K562 (cell line): ENCODE results near the gene TBL1XR1. TPM values are rescaled to one million over a fixed set of nuclear protein-coding genes. Genes with fewer than 3 reads are reported as not detected.

ENCODE experiments used
- ATAC-seq: fragments of 200-7000 bp; cut with Tn5 transposase; 3 replicates; pipeline ENCODE4 v1.9.1; 2020; ENCODE audit warnings: moderate library complexity
- BruUV-seq: library from RNA; stranded (reverse); fragments of 400-500 nt; replicated peaks from 2 replicates; lab custom pipeline; 2021; lab: Mats Ljungman, UMichigan
- CTCF ChIA-PET: fragments of 300-600 bp; formaldehyde crosslinking; extraction: SDS; loops from one replicate; lab custom pipeline; 2021; ENCODE audit warnings: low intra/inter-chr PET ratio; lab: Yijun Ruan, JAX
- POLR2A ChIA-PET: fragments of 300-600, 350-650 bp; sonication (Branson Sonifier 250); formaldehyde crosslinking; extraction: SDS; loops from one replicate; lab custom pipeline; 2021; ENCODE audit warnings: antibody characterized with exemption, inconsistent platforms; lab: Yijun Ruan, JAX
- DNase-seq, 4 experiments: peaks; one replicate each; pipeline versions ENCODE4 v3.0.0 to v3.0.0-alpha.2; 2011 to 2018; ENCODE audit warnings: low spot score in 3 of 4, mixed read lengths in 3 of 4; ENCODE audit errors: extremely low read depth in 1 of 4
- FAIRE-seq: peaks from 2 replicates; lab custom pipeline; 2011; peaks lifted over from hg19 to GRCh38; lab: Jason Lieb, UNC
- H2AFZ ChIP-seq: 2 replicates; pipeline ENCODE4 v1.6.0; 2011; ENCODE audit warnings: low read depth, low read length, control low read depth, inconsistent platforms
- H3K27ac ChIP-seq: fragments of 200-600 bp; 3 replicates; pipeline ENCODE4 v1.8.0; 2011; ENCODE audit warnings: low read depth, mild to moderate bottlenecking, control low read depth, inconsistent platforms, low read length, moderate library complexity, mixed read lengths; ENCODE audit errors: extremely low read depth
- H3K27me3 ChIP-seq, 2 experiments: fragments of 300-600 bp in 1 of 2; 2 replicates in 1 of 2; 3 replicates in 1 of 2; pipeline versions ENCODE4 v1.6.0 to v1.8.0; 2011; ENCODE audit warnings: inconsistent platforms in 2 of 2, low read length in 2 of 2, mild to moderate bottlenecking in 1 of 2, mixed read lengths in 1 of 2, moderate library complexity in 1 of 2; ENCODE audit not compliant: control insufficient read depth in 2 of 2, insufficient read depth in 2 of 2
- H3K36me3 ChIP-seq: fragments of 300-600 bp; 3 replicates; pipeline ENCODE4 v1.8.0; 2011; ENCODE audit warnings: mild to moderate bottlenecking, low read length, inconsistent platforms; ENCODE audit not compliant: control insufficient read depth, insufficient read depth
- H3K4me1 ChIP-seq, 2 experiments: fragments of 200-600 bp in 1 of 2; replicated peaks in 1 of 2; 2 replicates in 1 of 2; 3 replicates in 1 of 2; pipeline versions ENCODE4 v1.5.1 to v1.8.0; 2011; ENCODE audit warnings: inconsistent platforms in 2 of 2, low read length in 2 of 2, mild to moderate bottlenecking in 1 of 2, mixed read lengths in 1 of 2, moderate library complexity in 1 of 2; ENCODE audit not compliant: control insufficient read depth in 2 of 2, insufficient read depth in 2 of 2
- H3K4me2 ChIP-seq: 2 replicates; pipeline ENCODE4 v1.6.1; 2011; ENCODE audit warnings: low read length, control low read depth, inconsistent platforms, mixed read lengths; ENCODE audit not compliant: insufficient read depth
- H3K4me3 ChIP-seq: fragments of 200-600 bp; sonication (generic), shearing (Covaris generic); 2 replicates; pipeline ENCODE4 v1.5.1; 2016; ENCODE audit warnings: control low read depth, inconsistent platforms
- H3K79me2 ChIP-seq: fragments of 200-600 bp; 3 replicates; pipeline ENCODE4 v1.8.0; 2011; ENCODE audit warnings: low read length, inconsistent platforms; ENCODE audit not compliant: control insufficient read depth, insufficient read depth
- H3K9ac ChIP-seq, 2 experiments: 2 replicates each; pipeline versions ENCODE4 v1.6.0 to v1.6.1; 2011; ENCODE audit warnings: low read depth in 2 of 2, low read length in 2 of 2, control low read depth in 1 of 2, inconsistent platforms in 1 of 2, mild to moderate bottlenecking in 1 of 2, mixed read lengths in 1 of 2; ENCODE audit not compliant: insufficient read depth in 1 of 2
- H3K9me1 ChIP-seq: one replicate; pipeline ENCODE4 v1.6.0; 2011; ENCODE audit warnings: inconsistent platforms, mild to moderate bottlenecking, low read length, moderate library complexity; ENCODE audit not compliant: control insufficient read depth, insufficient read depth
- H3K9me3 ChIP-seq: replicated peaks from 2 replicates; pipeline ENCODE4 v1.5.1; 2011; ENCODE audit warnings: low read depth, low read length, inconsistent platforms; ENCODE audit not compliant: control insufficient read depth, insufficient read depth
- H4K20me1 ChIP-seq: replicated peaks from 2 replicates; pipeline ENCODE4 v1.6.1; 2011; ENCODE audit warnings: low read length, inconsistent platforms, mixed read lengths; ENCODE audit not compliant: control insufficient read depth, insufficient read depth
- POLR2A ChIP-seq: fragments of 450-650 bp; conservative IDR thresholded peaks from 2 replicates; pipeline ENCODE4 v1.6.1; 2016
- SAFB2 ChIP-seq: fragments of 200-400 bp; formaldehyde crosslinking; IDR thresholded peaks from 2 replicates; pipeline ENCODE4 v1.6.1; 2018; ENCODE audit warnings: borderline replicate concordance, low read length, low read depth, moderate library complexity; ENCODE audit not compliant: severe bottlenecking
- ZBTB40 ChIP-seq, 2 experiments: fragments of 450-650 bp in 1 of 2; sonication (generic) in 1 of 2; formaldehyde crosslinking in 1 of 2; IDR thresholded peaks; 2 replicates each; pipeline versions ENCODE4 v1.7.1 to v1.9.0; 2016 to 2022; ENCODE audit warnings: inconsistent platforms in 1 of 2, mild to moderate bottlenecking in 1 of 2, missing genetic modification reagents in 1 of 2
- WGBS: fragments of 100-300 bp; shearing (Covaris generic); methylation state at CpG from one replicate; pipeline ENCODE4 v1.1.6; 2016; ENCODE audit warnings: low coverage, mixed read lengths; ENCODE audit not compliant: insufficient coverage; ENCODE audit errors: missing lambda C conversion rate; 5-methylcytosine and 5-hydroxymethylcytosine counted together
- in situ Hi-C: fragments of 300-500 bp; cut with MboI; formaldehyde crosslinking; loops from 4 replicates; pipeline ENCODE4 v1.15.0; 2018; ENCODE audit warnings: inconsistent platforms, mixed read lengths
- intact Hi-C: fragments of 100-400 bp; cut with micrococcal nuclease; formaldehyde crosslinking; loops from 2 replicates; pipeline ENCODE4 v1.14.2; 2022
- polyA plus RNA-seq, 8 experiments: library from polyadenylated mRNA; depleted of rRNA in 4 of 8; stranded (reverse) in 5 of 8; unstranded in 3 of 8; fragments of >200 nt; fragmentation: Nextera tagmentation in 2 of 8; fragmentation: Illumina TruSeq in 1 of 8; extraction: Ambion mirVana in 2 of 8; extraction: Trizol in 1 of 8; gene quantifications; 2 replicates each; pipeline versions ENCODE4 v1.2.1 to v1.2.3, GENCODE V29; 2011 to 2014; ENCODE audit warnings: inconsistent platforms in 1 of 8, missing spikeins in 1 of 8
- total RNA-seq, 7 experiments: library from RNA; depleted of rRNA in 6 of 7; stranded (reverse); fragments of >200 nt in 6 of 7; fragmentation: Illumina TruSeq in 2 of 7; extraction: Trizol in 2 of 7; gene quantifications; 2 replicates each; pipeline versions ENCODE4 v1.2.1 to v1.2.3, GENCODE V29; 2011 to 2021; ENCODE audit warnings: low replicate concordance in 1 of 7
- TF ChIP-seq, protein P1 (sequence below), 2 experiments: fragments of 150-350 bp in 1 of 2; IDR thresholded peaks; 2 replicates each; pipeline ENCODE4 v1.6.1; 2012 to 2016; ENCODE audit warnings: low read depth in 2 of 2, low read length in 2 of 2, mild to moderate bottlenecking in 1 of 2, moderate library complexity in 1 of 2
- TF ChIP-seq, protein P2 (sequence below): fragments of 450-650 bp; formaldehyde crosslinking; IDR thresholded peaks from 2 replicates; pipeline ENCODE4 v1.4.0; 2020; ENCODE audit warnings: mild to moderate bottlenecking, mixed read lengths

Gene TBL1XR1
- total and polyA plus RNA-seq, 9 of the 15 experiments (the other 6 are each of a cell fraction or from before 2014, with no cell fraction given) = 19.6 to 171 (median 83.3) TPM

GRCh38 chr3:177131927-177132636 is 65.2 kb downstream of the TBL1XR1 start:
- Histone ChIP-seq H3K79me2 (peaks cover 94% of the 10 kb centered on the region), H3K4me3 (no peak overlapping the region), H3K9ac (no peak overlapping the region), H4K20me1 (no peaks in the 10 kb centered on the region), H3K4me2 (no peak overlapping the region), H3K9me1 (no peaks in the 10 kb centered on the region), H3K27me3 (no peaks in the 10 kb centered on the region), H3K36me3 (peaks cover 38% of the 10 kb centered on the region; the same call in 2 of the 3 replicates), H3K27ac (no peak overlapping the region), H3K4me1 (no peaks in the 10 kb centered on the region), H3K9me3 (no peaks in the 10 kb centered on the region), H2AFZ (no peak overlapping the region)
- no peak for DNase-seq
- no peak for ATAC-seq
- in situ Hi-C loops (no loop called here), intact Hi-C loops (no loop called here)
- POLR2A ChIA-PET = interaction anchor here (1.3 kb wide), 1 partner anchor 26 kb away, joined by 3 read pairs; no protein-coding TSS in a partner anchor
- BruUV-seq = no TSS peak
- 80% methylated on average over 6 of the region's 6 CpGs for WGBS
- CTCF ChIA-PET = no interaction called here
- no peak for FAIRE-seq
- TF ChIP-seq, protein P1, sequence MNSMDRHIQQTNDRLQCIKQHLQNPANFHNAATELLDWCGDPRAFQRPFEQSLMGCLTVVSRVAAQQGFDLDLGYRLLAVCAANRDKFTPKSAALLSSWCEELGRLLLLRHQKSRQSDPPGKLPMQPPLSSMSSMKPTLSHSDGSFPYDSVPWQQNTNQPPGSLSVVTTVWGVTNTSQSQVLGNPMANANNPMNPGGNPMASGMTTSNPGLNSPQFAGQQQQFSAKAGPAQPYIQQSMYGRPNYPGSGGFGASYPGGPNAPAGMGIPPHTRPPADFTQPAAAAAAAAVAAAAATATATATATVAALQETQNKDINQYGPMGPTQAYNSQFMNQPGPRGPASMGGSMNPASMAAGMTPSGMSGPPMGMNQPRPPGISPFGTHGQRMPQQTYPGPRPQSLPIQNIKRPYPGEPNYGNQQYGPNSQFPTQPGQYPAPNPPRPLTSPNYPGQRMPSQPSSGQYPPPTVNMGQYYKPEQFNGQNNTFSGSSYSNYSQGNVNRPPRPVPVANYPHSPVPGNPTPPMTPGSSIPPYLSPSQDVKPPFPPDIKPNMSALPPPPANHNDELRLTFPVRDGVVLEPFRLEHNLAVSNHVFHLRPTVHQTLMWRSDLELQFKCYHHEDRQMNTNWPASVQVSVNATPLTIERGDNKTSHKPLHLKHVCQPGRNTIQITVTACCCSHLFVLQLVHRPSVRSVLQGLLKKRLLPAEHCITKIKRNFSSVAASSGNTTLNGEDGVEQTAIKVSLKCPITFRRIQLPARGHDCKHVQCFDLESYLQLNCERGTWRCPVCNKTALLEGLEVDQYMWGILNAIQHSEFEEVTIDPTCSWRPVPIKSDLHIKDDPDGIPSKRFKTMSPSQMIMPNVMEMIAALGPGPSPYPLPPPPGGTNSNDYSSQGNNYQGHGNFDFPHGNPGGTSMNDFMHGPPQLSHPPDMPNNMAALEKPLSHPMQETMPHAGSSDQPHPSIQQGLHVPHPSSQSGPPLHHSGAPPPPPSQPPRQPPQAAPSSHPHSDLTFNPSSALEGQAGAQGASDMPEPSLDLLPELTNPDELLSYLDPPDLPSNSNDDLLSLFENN (IDR thresholded peaks at IDR 0.05; ENCODE audit: low read depth in 2 of 2, low read length in 2 of 2) = no peak
- TF ChIP-seq ZBTB40 (IDR thresholded peaks at IDR 0.05) (no peak), ZBTB40 (CRISPR knock-in tag; IDR thresholded peaks at IDR 0.05) (no peak), POLR2A (no peak), SAFB2 (no peak)
- TF ChIP-seq, protein P2, sequence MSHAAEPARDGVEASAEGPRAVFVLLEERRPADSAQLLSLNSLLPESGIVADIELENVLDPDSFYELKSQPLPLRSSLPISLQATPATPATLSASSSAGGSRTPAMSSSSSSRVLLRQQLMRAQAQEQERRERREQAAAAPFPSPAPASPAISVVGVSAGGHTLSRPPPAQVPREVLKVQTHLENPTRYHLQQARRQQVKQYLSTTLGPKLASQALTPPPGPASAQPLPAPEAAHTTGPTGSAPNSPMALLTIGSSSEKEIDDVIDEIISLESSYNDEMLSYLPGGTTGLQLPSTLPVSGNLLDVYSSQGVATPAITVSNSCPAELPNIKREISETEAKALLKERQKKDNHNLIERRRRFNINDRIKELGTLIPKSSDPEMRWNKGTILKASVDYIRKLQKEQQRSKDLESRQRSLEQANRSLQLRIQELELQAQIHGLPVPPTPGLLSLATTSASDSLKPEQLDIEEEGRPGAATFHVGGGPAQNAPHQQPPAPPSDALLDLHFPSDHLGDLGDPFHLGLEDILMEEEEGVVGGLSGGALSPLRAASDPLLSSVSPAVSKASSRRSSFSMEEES = peak; percentile 82
